ENCODE data around the gene ZNF865.

ZNF865 gene

GRCh38 chr19:55609326-55609725, 3.9 kb downstream of the ZNF865 start:
- DNase-seq, result no peak

DNA sequence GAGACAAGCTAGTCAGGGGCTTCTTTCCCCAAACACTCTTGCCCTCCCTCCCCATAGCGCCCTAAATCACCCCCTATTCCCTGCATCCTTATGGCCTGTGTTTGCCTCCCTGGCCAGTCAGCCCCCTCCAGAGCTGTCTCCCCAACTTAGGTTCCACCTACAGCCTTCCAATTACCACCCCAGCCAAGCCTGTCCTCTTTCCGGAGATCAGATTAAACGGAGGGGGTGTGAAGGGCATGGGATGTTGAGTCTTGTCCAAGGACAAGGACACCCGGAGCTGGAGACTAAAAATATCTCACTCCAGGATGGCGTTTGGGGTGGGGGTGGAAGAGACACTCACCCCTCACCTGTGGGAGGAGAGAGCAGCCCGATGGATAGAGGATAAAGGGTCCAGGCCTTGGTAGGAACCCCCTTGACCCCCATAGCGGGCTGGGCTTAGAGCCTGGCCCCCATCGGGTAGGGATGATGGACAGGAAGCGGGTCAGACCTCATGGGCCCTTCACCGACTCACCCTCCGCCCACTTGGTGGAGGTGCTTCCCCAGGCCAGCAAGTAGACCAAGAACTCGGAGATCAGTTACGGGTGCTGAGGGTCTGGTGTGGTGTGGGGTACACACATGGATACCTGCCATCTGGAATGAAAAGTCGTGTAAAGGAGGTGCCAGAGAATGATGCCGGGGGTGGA, 6.0 kb downstream of the ZNF865 start:
- no peak for DNase-seq

DNA sequence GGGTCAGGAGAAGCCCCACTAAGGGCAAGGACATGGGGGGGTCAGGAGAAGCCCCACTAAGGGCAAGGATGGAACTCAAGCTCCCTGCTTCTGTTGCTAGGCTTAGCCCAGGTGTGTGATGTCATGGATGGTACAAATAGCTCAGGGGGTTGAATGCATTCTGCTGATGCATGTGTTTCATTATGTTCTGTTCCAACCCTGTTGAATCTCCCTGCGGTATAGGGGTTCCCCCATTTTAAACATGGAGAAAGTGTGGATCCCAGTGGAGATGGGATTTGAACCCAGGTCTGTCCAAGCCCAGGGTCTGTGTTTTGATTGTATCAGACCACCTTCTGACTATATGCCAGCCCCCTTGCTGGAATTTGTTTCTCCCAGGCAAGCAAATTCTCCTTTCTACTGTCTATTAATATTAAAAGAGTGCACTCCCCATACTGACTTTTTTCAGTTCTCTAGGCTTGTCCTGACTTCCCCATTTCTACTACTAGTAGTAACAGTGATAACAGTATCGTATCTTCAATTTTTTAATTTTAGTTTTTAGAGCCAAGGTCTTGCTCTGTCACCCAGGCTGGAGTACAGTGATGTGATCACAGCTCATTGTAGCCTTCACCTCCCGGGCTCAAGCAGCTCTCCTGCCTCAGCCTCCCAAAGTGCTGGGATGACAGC, 6.7 kb downstream of the ZNF865 start:
- DNase-seq, result no peak

GRCh38 chr19:55613396-55613795, 7.9 kb downstream of the ZNF865 start:
- DNase-seq, result no peak

- no peak for DNase-seq
Measured at GRCh38 chr19:55613930-55614710, 8.7 kb downstream of the ZNF865 start.

DNA sequence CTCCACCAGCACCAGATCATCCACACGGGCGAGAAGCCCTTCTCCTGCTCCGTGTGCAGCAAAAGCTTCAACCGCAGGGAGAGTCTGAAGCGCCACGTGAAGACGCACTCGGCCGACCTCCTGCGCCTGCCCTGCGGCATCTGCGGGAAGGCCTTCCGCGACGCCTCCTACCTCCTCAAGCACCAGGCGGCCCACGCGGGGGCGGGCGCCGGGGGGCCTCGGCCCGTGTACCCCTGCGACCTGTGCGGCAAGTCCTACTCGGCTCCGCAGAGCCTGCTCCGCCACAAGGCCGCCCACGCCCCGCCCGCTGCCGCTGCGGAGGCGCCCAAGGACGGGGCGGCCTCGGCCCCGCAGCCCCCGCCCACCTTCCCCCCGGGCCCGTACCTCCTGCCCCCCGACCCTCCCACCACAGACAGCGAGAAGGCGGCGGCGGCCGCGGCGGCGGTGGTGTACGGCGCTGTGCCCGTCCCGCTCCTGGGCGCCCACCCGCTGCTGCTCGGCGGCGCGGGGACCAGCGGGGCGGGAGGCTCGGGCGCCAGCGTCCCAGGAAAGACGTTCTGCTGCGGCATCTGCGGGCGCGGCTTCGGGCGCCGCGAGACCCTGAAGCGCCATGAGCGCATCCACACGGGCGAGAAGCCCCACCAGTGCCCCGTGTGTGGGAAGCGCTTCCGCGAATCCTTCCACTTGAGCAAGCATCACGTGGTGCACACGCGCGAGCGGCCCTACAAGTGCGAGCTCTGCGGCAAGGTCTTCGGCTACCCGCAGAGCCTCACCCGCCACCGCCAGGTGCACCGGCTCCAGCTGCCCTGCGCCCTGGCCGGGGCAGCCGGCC, 9.5 kb downstream of the ZNF865 start:
- no peak for DNase-seq

DNA sequence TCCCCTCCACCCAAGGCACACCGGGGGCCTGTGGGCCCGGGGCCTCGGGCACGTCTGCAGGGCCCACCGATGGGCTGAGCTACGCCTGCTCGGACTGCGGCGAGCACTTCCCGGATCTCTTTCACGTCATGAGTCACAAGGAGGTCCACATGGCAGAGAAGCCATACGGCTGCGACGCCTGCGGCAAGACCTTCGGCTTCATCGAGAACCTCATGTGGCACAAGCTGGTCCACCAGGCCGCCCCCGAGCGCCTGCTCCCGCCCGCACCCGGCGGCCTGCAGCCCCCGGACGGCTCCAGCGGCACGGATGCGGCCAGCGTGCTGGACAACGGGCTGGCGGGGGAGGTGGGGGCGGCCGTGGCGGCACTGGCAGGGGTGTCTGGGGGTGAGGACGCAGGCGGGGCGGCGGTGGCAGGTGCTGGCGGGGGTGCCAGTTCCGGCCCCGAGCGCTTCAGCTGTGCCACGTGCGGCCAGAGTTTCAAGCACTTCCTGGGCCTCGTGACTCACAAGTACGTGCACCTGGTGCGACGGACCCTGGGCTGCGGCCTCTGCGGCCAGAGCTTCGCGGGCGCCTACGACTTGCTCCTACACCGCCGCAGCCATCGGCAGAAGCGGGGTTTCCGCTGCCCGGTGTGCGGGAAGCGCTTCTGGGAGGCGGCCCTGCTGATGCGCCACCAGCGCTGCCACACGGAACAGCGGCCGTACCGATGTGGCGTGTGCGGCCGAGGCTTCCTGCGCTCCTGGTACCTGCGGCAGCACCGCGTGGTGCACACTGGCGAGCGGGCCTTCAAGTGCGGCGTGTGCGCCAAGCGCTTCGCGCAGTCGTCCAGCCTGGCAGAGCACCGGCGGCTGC, 10.3 kb downstream of the ZNF865 start:
- DNase-seq, result no peak

DNA sequence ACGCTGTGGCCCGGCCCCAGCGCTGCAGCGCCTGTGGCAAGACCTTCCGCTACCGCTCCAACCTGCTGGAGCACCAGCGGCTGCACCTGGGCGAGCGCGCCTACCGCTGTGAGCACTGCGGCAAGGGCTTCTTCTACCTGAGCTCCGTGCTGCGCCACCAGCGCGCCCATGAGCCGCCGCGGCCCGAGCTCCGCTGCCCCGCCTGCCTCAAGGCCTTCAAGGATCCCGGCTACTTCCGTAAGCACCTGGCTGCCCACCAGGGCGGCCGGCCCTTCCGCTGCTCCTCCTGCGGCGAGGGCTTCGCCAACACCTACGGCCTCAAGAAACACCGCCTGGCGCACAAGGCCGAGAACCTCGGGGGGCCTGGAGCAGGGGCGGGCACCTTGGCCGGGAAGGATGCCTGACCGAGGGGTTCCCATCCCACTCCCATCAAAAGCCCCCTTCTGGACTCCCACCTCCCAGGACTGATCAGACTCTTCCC, 11.0 kb downstream of the ZNF865 start:
- no peak for DNase-seq

- no peak for DNase-seq
Measured at GRCh38 chr19:55617426-55617825, 12.0 kb downstream of the ZNF865 start.

DNA sequence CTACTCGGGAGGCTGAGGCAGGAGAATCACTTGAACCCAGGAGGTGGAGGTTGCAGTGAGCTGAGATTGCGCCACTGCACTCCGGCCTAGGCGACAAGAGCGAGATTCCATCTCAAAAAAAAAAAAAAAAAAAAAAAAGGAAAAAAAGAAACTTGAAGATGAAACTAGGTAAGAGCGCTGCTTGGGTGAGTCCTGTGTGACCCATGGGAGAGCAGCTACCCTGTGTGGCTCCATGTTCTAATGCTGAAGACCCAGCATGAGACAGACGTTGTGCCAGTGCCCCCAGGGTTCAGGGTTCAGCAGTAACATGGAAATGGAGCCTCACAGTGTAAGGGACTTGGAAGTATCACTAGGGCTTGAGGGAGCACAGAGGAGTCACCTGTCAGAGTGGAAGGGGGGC, 13.0 kb downstream of the ZNF865 start:
- DNase-seq, result no peak

DNA sequence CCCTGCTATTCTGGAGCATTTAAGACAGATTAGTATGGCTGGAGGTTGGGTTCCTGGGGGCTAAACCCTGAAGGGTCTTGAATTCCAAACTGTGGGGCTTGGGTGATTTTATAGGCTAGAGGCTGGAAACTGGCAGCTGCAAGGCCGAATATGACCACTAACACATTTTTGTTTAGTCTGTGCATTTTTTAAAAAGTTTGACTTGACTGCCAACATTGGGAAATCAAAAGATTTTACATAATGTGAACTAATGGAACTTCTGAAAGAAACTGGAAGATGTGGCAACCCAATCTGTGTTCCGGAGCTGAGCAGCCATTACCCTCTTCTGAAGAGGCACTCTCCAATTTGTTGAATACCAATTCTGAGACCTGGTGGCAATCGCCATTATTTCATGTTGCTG, 13.8 kb downstream of the ZNF865 start:
- DNase-seq, result no peak

DNA sequence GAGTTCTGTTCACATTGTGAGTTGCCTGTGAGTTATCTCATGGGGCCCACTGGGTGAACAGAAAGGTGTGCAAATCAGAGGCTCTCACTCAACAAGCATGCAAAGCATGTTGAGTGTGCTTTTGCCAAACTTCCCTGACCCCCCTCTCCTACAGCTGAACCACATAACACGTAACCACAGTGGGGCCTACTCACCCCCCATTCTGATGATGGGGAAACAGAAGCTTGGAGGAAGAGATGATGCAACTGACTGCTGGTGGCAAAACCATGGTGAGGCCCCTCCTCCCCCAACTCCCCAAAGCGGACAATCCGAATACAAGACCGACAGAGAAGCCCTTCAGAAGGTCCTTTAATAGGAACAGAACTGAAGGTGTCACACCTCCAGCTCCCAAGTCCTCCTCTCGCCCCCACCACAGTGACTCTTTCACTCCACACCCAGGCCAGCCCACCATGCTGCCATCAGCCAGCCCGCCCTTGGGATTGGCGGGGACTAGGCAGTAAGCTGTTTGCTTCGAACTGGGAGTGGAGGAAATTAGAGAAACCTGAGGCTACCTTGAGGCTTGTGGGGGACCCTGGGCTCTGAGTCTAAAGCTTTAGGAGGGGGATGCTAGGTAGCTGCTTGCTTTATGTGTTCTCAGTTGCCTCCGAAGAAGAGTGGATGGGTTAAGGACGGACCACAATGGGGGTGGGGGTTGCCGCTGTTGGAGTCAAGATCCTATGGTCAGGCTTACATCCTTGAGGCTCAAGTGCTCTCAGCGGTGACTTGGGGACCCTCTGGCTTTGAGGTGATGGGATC, 15.2 kb downstream of the ZNF865 start:
- no peak for DNase-seq

- no peak for DNase-seq
Measured at GRCh38 chr19:55621205-55621672, 15.8 kb downstream of the ZNF865 start.

- DNase-seq, result no peak
Measured at GRCh38 chr19:55621673-55622231, 16.3 kb downstream of the ZNF865 start.

GRCh38 chr19:55622242-55622969, 17.0 kb downstream of the ZNF865 start:
- DNase-seq, result no peak

- no peak for DNase-seq
Measured at GRCh38 chr19:55623130-55623529, 17.7 kb downstream of the ZNF865 start.

- no peak for DNase-seq
Measured at GRCh38 chr19:55623561-55623960, 18.1 kb downstream of the ZNF865 start.

DNA sequence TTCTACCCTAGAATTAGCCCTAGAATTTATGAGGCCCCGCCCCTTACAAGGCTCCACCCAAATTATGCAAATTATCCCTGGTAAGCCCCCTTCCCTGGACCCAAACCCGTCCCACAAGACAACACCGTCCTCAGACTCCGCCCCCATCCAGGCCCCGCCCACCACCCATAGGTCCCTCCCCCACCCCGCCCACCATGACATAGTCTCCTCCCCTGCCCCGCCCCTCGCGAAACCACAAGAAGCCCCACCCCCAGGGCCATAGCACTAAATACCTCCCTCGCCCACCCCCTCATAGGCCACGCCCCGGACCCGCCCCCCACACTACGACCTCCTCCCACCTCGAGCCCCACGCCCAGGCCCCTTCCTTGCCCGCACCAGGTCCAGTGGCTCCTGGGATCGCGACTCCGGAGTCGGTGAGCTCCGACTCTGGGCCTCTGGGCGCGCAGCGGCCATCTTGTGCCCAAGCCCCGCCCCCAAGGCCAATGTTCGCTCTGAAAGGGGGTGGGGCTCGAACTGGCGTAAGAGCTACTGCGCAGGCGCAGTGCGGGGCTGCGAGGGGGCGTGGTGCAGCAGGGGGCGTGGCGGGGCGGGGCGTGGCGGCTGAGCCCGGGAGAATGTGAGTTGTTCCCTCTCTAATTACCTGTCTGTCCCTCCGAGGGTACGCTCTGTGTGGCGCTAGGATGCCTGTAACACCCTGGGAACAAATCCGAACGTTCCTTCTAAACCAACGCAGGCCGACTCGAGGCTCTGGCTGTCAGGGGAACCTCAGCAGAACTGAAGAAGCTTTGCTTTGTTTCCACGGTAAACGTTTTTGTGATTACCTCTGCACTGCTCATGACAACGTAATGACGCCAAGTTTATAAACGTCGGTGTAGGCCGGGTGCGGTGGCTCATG, 18.9 kb downstream of the ZNF865 start, which contains the start of gene ZNF784:
Gene ZNF784, minus strand, starts transcription at position 458 of the 895 bp plus-strand sequence. Its CDS starts 5 bp downstream, at position 453.
- peak; percentile 86 for DNase-seq

DNA sequence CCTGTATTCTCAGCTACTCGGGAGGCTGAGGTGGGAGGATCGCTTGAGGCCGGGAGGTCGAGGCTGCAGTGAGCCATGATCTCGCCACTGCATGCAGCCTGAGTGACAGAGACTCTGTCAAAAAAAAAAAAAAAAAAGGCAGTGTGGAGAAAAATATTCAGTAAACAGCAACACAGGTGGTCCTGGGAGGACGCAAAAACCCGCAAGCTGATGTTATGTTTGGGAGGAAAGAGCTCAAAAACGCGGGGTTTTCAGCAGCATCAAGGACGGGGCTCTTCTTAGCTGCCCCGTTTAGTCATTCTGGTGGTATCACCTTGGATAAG, 19.5 kb downstream of the ZNF865 start:
- DNase-seq, result no peak
